Sigmoid colon (tissue), 4 donors: ENCODE measurements around the gene OR1S1.

ENCODE experiments used
- EP300 ChIP-seq, 4 donors: sonication (generic); formaldehyde crosslinking; IDR thresholded peaks; one replicate each; pipeline ENCODE4 v1.6.1; 2017; ENCODE audit warnings: antibody characterized with exemption in 4 of 4
- POLR2A ChIP-seq, 2 donors: fragments of 450-650 bp; IDR thresholded peaks; one replicate each; pipeline ENCODE4 v1.6.1; 2016; ENCODE audit warnings: antibody characterized with exemption in 2 of 2, mild to moderate bottlenecking in 2 of 2, moderate library complexity in 2 of 2
- POLR2AphosphoS5 ChIP-seq, 4 donors: sonication (generic); formaldehyde crosslinking; IDR thresholded peaks; one replicate each; pipeline ENCODE4 v1.6.1; 2017; ENCODE audit warnings: antibody characterized with exemption in 4 of 4
- TF ChIP-seq, protein P1 (sequence below), 4 experiments: fragments of 450-650 bp in 3 of 4; fragments of 200-600 bp in 1 of 4; IDR thresholded peaks; one replicate each; pipeline ENCODE4 v1.5.1; 2016 to 2019; ENCODE audit warnings: antibody characterized with exemption in 4 of 4, mild to moderate bottlenecking in 3 of 4, moderate library complexity in 2 of 4

GRCh38 chr11:58222721-58223120 is 10.2 kb downstream of the OR1S1 start:
- TF ChIP-seq, protein P1, sequence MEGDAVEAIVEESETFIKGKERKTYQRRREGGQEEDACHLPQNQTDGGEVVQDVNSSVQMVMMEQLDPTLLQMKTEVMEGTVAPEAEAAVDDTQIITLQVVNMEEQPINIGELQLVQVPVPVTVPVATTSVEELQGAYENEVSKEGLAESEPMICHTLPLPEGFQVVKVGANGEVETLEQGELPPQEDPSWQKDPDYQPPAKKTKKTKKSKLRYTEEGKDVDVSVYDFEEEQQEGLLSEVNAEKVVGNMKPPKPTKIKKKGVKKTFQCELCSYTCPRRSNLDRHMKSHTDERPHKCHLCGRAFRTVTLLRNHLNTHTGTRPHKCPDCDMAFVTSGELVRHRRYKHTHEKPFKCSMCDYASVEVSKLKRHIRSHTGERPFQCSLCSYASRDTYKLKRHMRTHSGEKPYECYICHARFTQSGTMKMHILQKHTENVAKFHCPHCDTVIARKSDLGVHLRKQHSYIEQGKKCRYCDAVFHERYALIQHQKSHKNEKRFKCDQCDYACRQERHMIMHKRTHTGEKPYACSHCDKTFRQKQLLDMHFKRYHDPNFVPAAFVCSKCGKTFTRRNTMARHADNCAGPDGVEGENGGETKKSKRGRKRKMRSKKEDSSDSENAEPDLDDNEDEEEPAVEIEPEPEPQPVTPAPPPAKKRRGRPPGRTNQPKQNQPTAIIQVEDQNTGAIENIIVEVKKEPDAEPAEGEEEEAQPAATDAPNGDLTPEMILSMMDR (IDR thresholded peaks at IDR 0.05), result no peak
- TF ChIP-seq POLR2A (IDR thresholded peaks at IDR 0.05) (no peak), EP300 (IDR thresholded peaks at IDR 0.05) (no peak), POLR2AphosphoS5 (IDR thresholded peaks at IDR 0.05) (no peak)
